A549 (cell line): ENCODE data around the gene CBFA2T3. TPM values are rescaled to one million over a fixed set of nuclear protein-coding genes. Genes with fewer than 3 reads are reported as not detected.

ENCODE experiments used
- ATAC-seq, 2 experiments: fragments of 200-7000 bp in 1 of 2; fragments of >200 bp in 1 of 2; cut with Nextera tagmentation in 1 of 2; cut with Tn5 transposase in 1 of 2; 3 replicates each; pipeline versions ENCODE4 v1.8.0 to v1.9.1; 2018 to 2020; ENCODE audit warnings: mild to moderate bottlenecking in 1 of 2, moderate library complexity in 1 of 2
- CTCF ChIA-PET: fragments of 300-600 bp; sonication (Branson Sonifier 250); formaldehyde crosslinking; extraction: SDS; loops from one replicate; lab custom pipeline; 2021; ENCODE audit warnings: antibody characterized with exemption, inconsistent platforms; lab: Yijun Ruan, JAX
- POLR2A ChIA-PET: fragments of 350-600 bp; formaldehyde crosslinking; extraction: SDS; loops from one replicate; lab custom pipeline; 2021; ENCODE audit warnings: antibody characterized with exemption, inconsistent platforms; lab: Yijun Ruan, JAX
- DNase-seq, 2 experiments: peaks; one replicate each; pipeline versions ENCODE4 v3.0.0 to v3.0.0-alpha.2; 2011 to 2016; ENCODE audit warnings: low read depth in 1 of 2, low spot score in 1 of 2
- FAIRE-seq: peaks from 2 replicates; lab custom pipeline; 2011; peaks lifted over from hg19 to GRCh38; lab: Jason Lieb, UNC
- H3K27ac ChIP-seq, 2 experiments: fragments of >200 bp; sonication (Bioruptor Twin); formaldehyde crosslinking; 3 replicates each; pipeline ENCODE4 v1.5.1; 2016 to 2017
- H3K4me1 ChIP-seq: fragments of >200 bp; sonication (Bioruptor Twin); formaldehyde crosslinking; 3 replicates; pipeline ENCODE4 v1.6.1; 2016
- H3K4me2 ChIP-seq: fragments of >200 bp; sonication (Bioruptor Twin); formaldehyde crosslinking; 3 replicates; pipeline ENCODE4 v1.6.1; 2016
- H3K4me3 ChIP-seq: fragments of >200 bp; sonication (Bioruptor Twin); formaldehyde crosslinking; 3 replicates; pipeline ENCODE4 v1.5.1; 2016
- H3K9me3 ChIP-seq: fragments of >200 bp; sonication (Bioruptor Twin); formaldehyde crosslinking; 3 replicates; pipeline ENCODE4 v1.6.1; 2016
- BHLHE40 ChIP-seq: IDR thresholded peaks from 2 replicates; pipeline ENCODE4 v1.6.1; 2012; ENCODE audit warnings: low read depth, low read length, inconsistent platforms
- CBX2 ChIP-seq: fragments of 200-600 bp; sonication (generic); IDR thresholded peaks from 2 replicates; pipeline ENCODE4 v1.6.1; 2016; ENCODE audit warnings: low read depth, mild to moderate bottlenecking, borderline replicate concordance
- EHMT2 ChIP-seq: fragments of 200-600 bp; sonication (generic); IDR thresholded peaks from 2 replicates; pipeline ENCODE4 v1.6.1; 2016; ENCODE audit warnings: antibody characterized with exemption, low read depth, mild to moderate bottlenecking, moderate library complexity
- ELK1 ChIP-seq: fragments of 150-350 bp; IDR thresholded peaks from 2 replicates; pipeline ENCODE4 v1.6.1; 2014; ENCODE audit warnings: low read depth, mild to moderate bottlenecking, low read length
- FOSB ChIP-seq: fragments of 250-450 bp; sonication (Bioruptor Pico); IDR thresholded peaks from 2 replicates; pipeline ENCODE4 v1.5.0; 2020; ENCODE audit warnings: mild to moderate bottlenecking, moderate library complexity
- FOSL2 ChIP-seq, 2 experiments: fragments of 450-650 bp in 1 of 2; fragments of >200 bp in 1 of 2; sonication (Bioruptor Twin) in 1 of 2; formaldehyde crosslinking; IDR thresholded peaks; 2 replicates each; pipeline versions ENCODE4 v1.5.0 to v1.6.1; 2016 to 2020; ENCODE audit warnings: mild to moderate bottlenecking in 1 of 2, moderate library complexity in 1 of 2
- GATA3 ChIP-seq: IDR thresholded peaks from 2 replicates; pipeline ENCODE4 v1.6.1; 2012; ENCODE audit warnings: borderline replicate concordance
- HEYL ChIP-seq: fragments of 250-450 bp; sonication (Bioruptor Pico); IDR thresholded peaks from 2 replicates; pipeline ENCODE4 v1.8.0; 2021; ENCODE audit warnings: mild to moderate bottlenecking, moderate library complexity
- HOXB5 ChIP-seq: fragments of 250-450 bp; sonication (Bioruptor Pico); IDR thresholded peaks from 2 replicates; pipeline ENCODE4 v1.5.0; 2020; ENCODE audit warnings: mild to moderate bottlenecking, moderate library complexity
- MAX ChIP-seq: IDR thresholded peaks from 2 replicates; pipeline ENCODE4 v1.6.1; 2012
- MYC ChIP-seq: IDR thresholded peaks from 2 replicates; pipeline ENCODE4 v1.6.1; 2012; ENCODE audit warnings: mild to moderate bottlenecking, inconsistent platforms, low read length, improper control_type of control experiment, borderline replicate concordance
- NFE2L2 ChIP-seq: fragments of 150-350 bp; conservative IDR thresholded peaks from 2 replicates; pipeline ENCODE4 v1.6.1; 2014; ENCODE audit warnings: low read length
- NPAS2 ChIP-seq: fragments of 250-450 bp; sonication (Bioruptor Pico); IDR thresholded peaks from 2 replicates; pipeline ENCODE4 v1.8.0; 2022; ENCODE audit warnings: mild to moderate bottlenecking, moderate library complexity, borderline replicate concordance
- NR3C1 ChIP-seq: fragments of >200 bp; sonication (Bioruptor Twin); formaldehyde crosslinking; IDR thresholded peaks from 3 replicates; pipeline ENCODE4 v1.6.1; 2017
- PHF8 ChIP-seq: fragments of 200-600 bp; sonication (generic); IDR thresholded peaks from 2 replicates; pipeline ENCODE4 v1.6.1; 2016; ENCODE audit warnings: low read depth, mild to moderate bottlenecking, antibody characterized with exemption, moderate library complexity, borderline replicate concordance
- TP53 ChIP-seq: fragments of 250-450 bp; sonication (Bioruptor Pico); IDR thresholded peaks from 2 replicates; pipeline ENCODE4 v1.5.0; 2021; ENCODE audit warnings: mild to moderate bottlenecking, moderate library complexity
- ZFP36 ChIP-seq: fragments of 450-650 bp; IDR thresholded peaks from 2 replicates; pipeline ENCODE4 v1.6.1; 2014; ENCODE audit warnings: borderline replicate concordance; ENCODE audit not compliant: partially characterized antibody
- WGBS: methylation state at CpG from one replicate; pipeline ENCODE4 v1.1.6; 2017; ENCODE audit errors: missing lambda C conversion rate; 5-methylcytosine and 5-hydroxymethylcytosine counted together
- polyA plus RNA-seq, 4 experiments: library from polyadenylated mRNA; depleted of rRNA in 3 of 4; stranded (reverse); fragments of >200 nt; fragmentation: RNase III in 1 of 4; extraction: RNeasy Plus Mini Kit Qiagen cat#74134 plus additional on column Dnase treatment in 1 of 4; gene quantifications; 2 replicates in 3 of 4; 3 replicates in 1 of 4; pipeline ENCODE4 v1.2.3, GENCODE V29; 2011 to 2017
- TF ChIP-seq, protein P1 (sequence below): IDR thresholded peaks from 2 replicates; pipeline ENCODE4 v1.6.1; 2012
- TF ChIP-seq, protein P2 (sequence below): fragments of 250-450 bp; sonication (Bioruptor Pico); IDR thresholded peaks from 2 replicates; pipeline ENCODE4 v1.5.0; 2021; ENCODE audit warnings: mild to moderate bottlenecking, moderate library complexity, borderline replicate concordance

CBFA2T3 gene
- polyA plus RNA-seq, 2 of the 4 experiments (the other 2 are of a cell fraction), result 0.08 TPM; not detected in 1

- WGBS, result 81% methylated on average over 12 of the region's 16 CpGs
- FAIRE-seq, result no peak
- CTCF ChIA-PET, result interaction anchor here (0.5 to 1.0 kb wide), 2 partner anchors 11 to 160 kb away, joined by 3 read pairs; no protein-coding TSS in a partner anchor
These were observed 63.9 kb downstream of the CBFA2T3 start for GRCh38 chr16:88913001-88913612.

DNA sequence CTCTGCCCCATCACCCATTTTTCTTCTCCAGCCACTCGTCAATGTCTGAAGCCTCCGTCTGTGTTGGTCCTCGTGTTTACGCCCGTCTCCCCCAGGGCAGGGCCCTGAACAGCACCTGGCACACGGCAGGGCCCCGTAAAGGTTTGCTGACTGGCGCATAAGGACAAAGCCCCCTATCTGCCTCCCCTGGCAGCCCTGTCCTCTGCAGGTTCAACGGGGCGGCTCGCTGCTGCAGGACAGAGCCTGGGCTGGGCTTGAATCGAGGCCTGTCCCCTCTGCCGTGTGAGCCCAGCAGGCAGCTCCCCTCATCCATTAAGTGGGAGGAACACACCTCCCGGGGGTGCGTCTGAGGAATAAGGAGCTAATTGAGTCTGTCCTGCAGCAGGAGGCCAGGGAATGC lies 64.5 kb downstream of the CBFA2T3 start:
- Histone ChIP-seq H3K27ac (no peak overlapping the region), H3K4me3 (no peak overlapping the region), H3K4me1 (peaks cover 4% of the 10 kb centered on the region; the same call in 1 of the 3 replicates), H3K9me3 (no peaks in the 10 kb centered on the region), H3K4me2 (no peak overlapping the region)
- no peak for ATAC-seq
- POLR2A ChIA-PET, result no interaction called here
- WGBS, result 82% methylated on average over 7 of the region's 15 CpGs
- CTCF ChIA-PET, result interaction anchor here (0.5 to 1.5 kb wide), 2 partner anchors 14 to 160 kb away, joined by 3 to 4 read pairs; no protein-coding TSS in a partner anchor
- no peak for FAIRE-seq
- DNase-seq, result no peak
- no peak for TF ChIP-seq FOSB (CRISPR knock-in tag)
- TF ChIP-seq BHLHE40, result no peak
- TF ChIP-seq NR3C1, result no peak
- TF ChIP-seq, protein P1, sequence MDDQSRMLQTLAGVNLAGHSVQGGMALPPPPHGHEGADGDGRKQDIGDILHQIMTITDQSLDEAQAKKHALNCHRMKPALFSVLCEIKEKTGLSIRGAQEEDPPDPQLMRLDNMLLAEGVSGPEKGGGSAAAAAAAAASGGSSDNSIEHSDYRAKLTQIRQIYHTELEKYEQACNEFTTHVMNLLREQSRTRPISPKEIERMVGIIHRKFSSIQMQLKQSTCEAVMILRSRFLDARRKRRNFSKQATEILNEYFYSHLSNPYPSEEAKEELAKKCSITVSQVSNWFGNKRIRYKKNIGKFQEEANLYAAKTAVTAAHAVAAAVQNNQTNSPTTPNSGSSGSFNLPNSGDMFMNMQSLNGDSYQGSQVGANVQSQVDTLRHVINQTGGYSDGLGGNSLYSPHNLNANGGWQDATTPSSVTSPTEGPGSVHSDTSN, result no peak
- TF ChIP-seq ZFP36, result no peak
- TF ChIP-seq NFE2L2, result no peak
- TF ChIP-seq MYC, result no peak
- no peak for TF ChIP-seq GATA3
- TF ChIP-seq, protein P2, sequence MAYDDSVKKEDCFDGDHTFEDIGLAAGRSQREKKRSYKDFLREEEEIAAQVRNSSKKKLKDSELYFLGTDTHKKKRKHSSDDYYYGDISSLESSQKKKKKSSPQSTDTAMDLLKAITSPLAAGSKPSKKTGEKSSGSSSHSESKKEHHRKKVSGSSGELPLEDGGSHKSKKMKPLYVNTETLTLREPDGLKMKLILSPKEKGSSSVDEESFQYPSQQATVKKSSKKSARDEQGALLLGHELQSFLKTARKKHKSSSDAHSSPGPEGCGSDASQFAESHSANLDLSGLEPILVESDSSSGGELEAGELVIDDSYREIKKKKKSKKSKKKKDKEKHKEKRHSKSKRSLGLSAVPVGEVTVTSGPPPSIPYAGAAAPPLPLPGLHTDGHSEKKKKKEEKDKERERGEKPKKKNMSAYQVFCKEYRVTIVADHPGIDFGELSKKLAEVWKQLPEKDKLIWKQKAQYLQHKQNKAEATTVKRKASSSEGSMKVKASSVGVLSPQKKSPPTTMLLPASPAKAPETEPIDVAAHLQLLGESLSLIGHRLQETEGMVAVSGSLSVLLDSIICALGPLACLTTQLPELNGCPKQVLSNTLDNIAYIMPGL, result no peak
- TF ChIP-seq FOSL2 (IDR thresholded peaks at IDR 0.05), result no peak
- no peak for TF ChIP-seq FOSL2 (CRISPR knock-in tag; IDR thresholded peaks at IDR 0.05)
- no peak for TF ChIP-seq PHF8
- no peak for TF ChIP-seq MAX
- no peak for TF ChIP-seq HEYL (CRISPR knock-in tag)
- TF ChIP-seq, all 56 proteins: peak for 0

More at GRCh38 chr16:88913001-88913612, 63.9 kb downstream of the CBFA2T3 start:
- DNase-seq, result no peak
- Histone ChIP-seq H3K27ac (no peak overlapping the region), H3K4me3 (no peak overlapping the region), H3K9me3 (no peaks in the 10 kb centered on the region), H3K4me1 (no peaks in the 10 kb centered on the region; the same call in 2 of the 3 replicates), H3K4me2 (no peak overlapping the region)
- no peak for ATAC-seq
- TF ChIP-seq HOXB5 (CRISPR knock-in tag) (no peak), TP53 (CRISPR knock-in tag) (no peak), FOSB (CRISPR knock-in tag) (no peak), NPAS2 (CRISPR knock-in tag) (no peak), MYC (no peak), FOSL2 (IDR thresholded peaks at IDR 0.05) (no peak), FOSL2 (CRISPR knock-in tag; IDR thresholded peaks at IDR 0.05) (no peak), ELK1 (no peak), EHMT2 (no peak), CBX2 (no peak)
- POLR2A ChIA-PET, result no interaction called here
